Mesothelial cell of epicardium (in vitro differentiated cells): ENCODE data around the gene FYB1. TPM values are rescaled to one million over a fixed set of nuclear protein-coding genes. Genes with fewer than 3 reads are reported as not detected.
"Not testable (repeated sequence)": the region's sequence is repeated elsewhere in the genome, so short reads cannot be mapped to it uniquely, and the experiment has no call there.

ENCODE experiments used
- DNase-seq, 2 experiments: peaks; one replicate each; pipeline ENCODE4 v3.0.0; 2021; ENCODE audit warnings: low spot score in 2 of 2; ENCODE audit not compliant: unreplicated experiment in 2 of 2
- H3K27ac Mint-ChIP-seq: 2 replicates; pipeline ENCODE4 v1.8.0; 2021; ENCODE audit warnings: mixed read lengths
- H3K27me3 Mint-ChIP-seq: 2 replicates; pipeline ENCODE4 v1.8.0; 2021; ENCODE audit warnings: low read depth, mixed read lengths
- H3K36me3 Mint-ChIP-seq: 2 replicates; pipeline ENCODE4 v1.8.0; 2021; ENCODE audit warnings: mixed read lengths
- H3K4me1 Mint-ChIP-seq: 2 replicates; pipeline ENCODE4 v1.8.0; 2021; ENCODE audit warnings: mixed read lengths
- H3K4me3 Mint-ChIP-seq: 2 replicates; pipeline ENCODE4 v1.8.0; 2021; ENCODE audit warnings: mild to moderate bottlenecking, moderate library complexity, mixed read lengths
- H3K9me3 Mint-ChIP-seq: 2 replicates; pipeline ENCODE4 v1.8.0; 2021; ENCODE audit warnings: mixed read lengths
- total RNA-seq: library from RNA; stranded (reverse); gene quantifications from 3 replicates; pipeline ENCODE4 v1.2.1, GENCODE V29; 2021
- TF ChIP-seq, protein P1 (sequence below): fragments of 200-600 bp; sonication (generic); IDR thresholded peaks from one replicate; pipeline ENCODE4 v1.5.0; 2021; ENCODE audit warnings: antibody characterized with exemption; ENCODE audit not compliant: unreplicated experiment

The FYB1 gene
- total RNA-seq, 1 donor from 2014 or later, result 1.5 TPM

DNA sequence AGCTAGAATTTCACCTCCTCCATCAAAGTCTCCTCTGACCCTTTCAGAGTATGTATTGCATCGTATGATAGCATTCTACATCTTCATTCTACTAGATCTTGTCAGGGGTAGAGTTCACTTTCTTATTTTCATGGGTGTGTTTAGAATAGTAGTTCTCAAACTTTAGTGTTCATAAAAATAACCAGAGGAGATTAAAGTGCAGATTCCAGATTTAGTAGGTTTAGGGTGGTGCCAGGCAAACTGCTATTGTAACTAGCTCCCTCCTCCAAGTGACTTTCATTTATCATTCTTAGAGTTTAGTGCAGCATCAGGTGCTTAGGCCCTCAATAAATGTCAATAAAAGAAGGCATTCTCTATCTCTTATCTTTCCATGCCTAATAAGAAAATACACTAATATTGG, 7.2 kb upstream of the FYB1 start:
- Mint-ChIP-seq H3K27ac (no peak overlapping the region), H3K4me3 (no peak overlapping the region), H3K4me1 (no peaks in the 10 kb centered on the region), H3K36me3 (no peaks in the 10 kb centered on the region), H3K9me3 (no peaks in the 10 kb centered on the region), H3K27me3 (no peaks in the 10 kb centered on the region)
- no peak for DNase-seq
- TF ChIP-seq, protein P1, sequence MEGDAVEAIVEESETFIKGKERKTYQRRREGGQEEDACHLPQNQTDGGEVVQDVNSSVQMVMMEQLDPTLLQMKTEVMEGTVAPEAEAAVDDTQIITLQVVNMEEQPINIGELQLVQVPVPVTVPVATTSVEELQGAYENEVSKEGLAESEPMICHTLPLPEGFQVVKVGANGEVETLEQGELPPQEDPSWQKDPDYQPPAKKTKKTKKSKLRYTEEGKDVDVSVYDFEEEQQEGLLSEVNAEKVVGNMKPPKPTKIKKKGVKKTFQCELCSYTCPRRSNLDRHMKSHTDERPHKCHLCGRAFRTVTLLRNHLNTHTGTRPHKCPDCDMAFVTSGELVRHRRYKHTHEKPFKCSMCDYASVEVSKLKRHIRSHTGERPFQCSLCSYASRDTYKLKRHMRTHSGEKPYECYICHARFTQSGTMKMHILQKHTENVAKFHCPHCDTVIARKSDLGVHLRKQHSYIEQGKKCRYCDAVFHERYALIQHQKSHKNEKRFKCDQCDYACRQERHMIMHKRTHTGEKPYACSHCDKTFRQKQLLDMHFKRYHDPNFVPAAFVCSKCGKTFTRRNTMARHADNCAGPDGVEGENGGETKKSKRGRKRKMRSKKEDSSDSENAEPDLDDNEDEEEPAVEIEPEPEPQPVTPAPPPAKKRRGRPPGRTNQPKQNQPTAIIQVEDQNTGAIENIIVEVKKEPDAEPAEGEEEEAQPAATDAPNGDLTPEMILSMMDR, result no peak

DNA sequence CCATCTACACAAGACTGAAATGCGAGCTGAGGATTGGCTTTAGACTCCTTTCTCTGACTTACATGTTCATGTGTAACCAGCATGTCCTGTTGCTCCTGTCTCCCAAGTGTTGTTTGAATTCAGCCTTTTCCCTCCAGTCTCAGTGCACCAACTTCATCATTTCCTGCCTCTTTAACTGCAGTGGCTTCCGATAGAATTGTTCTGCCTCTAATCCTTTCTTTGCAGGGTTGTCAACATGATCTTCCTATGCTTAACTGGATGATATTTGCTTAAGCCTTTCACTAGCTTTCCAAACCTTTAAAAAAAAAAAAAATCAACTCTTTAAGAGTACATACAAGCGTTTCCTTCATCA, 6.7 kb upstream of the FYB1 start:
- Mint-ChIP-seq H3K27me3 (no peaks in the 10 kb centered on the region), H3K4me1 (no peaks in the 10 kb centered on the region), H3K36me3 (no peaks in the 10 kb centered on the region), H3K4me3 (no peak overlapping the region), H3K9me3 (no peaks in the 10 kb centered on the region), H3K27ac (no peak overlapping the region)
- no peak for DNase-seq
- TF ChIP-seq, protein P1, result no peak

DNA sequence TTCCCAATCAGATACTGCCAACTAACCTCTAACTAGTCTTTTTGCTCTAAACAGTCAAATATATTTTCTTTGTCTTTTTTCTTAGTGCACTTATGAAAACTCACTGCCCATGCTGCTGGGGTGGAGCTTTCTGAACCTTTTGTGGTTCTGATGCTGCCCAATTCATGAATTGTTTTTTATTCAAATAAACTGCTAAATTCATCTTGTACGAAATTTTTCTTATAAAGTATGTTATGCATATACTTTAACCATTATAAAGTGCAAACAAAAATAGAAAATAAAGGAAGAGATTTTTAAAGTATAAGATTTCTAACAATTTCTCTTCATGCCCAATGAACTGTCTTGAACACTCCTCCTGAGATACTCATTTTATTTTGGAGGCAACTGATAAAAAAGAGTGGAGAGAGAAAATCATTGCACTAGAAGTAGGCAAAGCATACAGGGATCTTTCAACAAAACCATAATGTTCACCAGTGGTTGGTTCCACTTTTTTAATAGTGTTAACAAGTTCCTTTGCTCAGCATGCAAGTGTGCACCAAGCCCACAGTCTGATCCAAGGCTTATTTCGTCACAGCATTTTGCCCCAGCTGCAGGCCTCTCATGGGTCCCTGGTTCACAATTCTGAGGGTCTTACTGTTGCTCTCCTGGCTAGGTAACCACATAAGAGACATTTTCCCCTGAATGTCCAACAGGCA, 6.2 kb upstream of the FYB1 start:
- no peaks in the 10 kb centered on the region for H3K9me3 Mint-ChIP-seq
- H3K36me3 Mint-ChIP-seq, result no peaks in the 10 kb centered on the region
- H3K27me3 Mint-ChIP-seq, result no peaks in the 10 kb centered on the region
- no peak overlapping the region for H3K27ac Mint-ChIP-seq
- no peak for DNase-seq
- TF ChIP-seq, protein P1, result no peak
- no peaks in the 10 kb centered on the region for H3K4me1 Mint-ChIP-seq
- no peak overlapping the region for H3K4me3 Mint-ChIP-seq

DNA sequence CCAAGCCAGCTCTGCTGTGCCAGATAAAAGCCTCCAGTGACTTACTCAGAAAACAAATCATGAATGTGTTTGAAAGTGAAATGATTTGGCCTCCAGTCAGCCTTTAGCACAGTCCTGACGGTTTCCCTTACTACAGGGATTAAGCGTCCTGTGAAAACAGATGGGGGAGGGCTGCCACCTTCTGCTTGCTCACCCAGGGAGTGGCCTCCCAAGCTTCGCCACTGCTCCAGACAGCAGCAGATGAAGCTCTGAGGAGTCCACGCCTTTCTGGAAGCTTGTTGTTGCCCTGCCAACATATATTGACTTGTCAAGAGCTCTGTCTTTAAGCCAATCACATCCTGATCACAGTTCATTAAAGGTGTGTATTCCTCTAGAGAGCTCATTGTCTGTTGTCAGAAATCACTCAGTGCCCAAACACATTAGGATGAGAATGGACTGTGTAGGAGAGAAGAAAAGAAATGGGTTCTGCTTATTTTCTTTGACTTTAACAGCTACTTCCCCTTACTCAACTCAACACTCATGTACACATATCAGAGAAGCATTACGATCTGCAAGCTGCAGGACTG, 4.9 kb upstream of the FYB1 start:
- H3K9me3 Mint-ChIP-seq, result no peaks in the 10 kb centered on the region
- H3K27me3 Mint-ChIP-seq, result no peaks in the 10 kb centered on the region
- no peak overlapping the region for H3K4me3 Mint-ChIP-seq
- H3K27ac Mint-ChIP-seq, result no peak overlapping the region
- DNase-seq, result no peak
- H3K36me3 Mint-ChIP-seq, result no peaks in the 10 kb centered on the region
- TF ChIP-seq, protein P1, result no peak
- H3K4me1 Mint-ChIP-seq, result peaks cover 6% of the 10 kb centered on the region

DNA sequence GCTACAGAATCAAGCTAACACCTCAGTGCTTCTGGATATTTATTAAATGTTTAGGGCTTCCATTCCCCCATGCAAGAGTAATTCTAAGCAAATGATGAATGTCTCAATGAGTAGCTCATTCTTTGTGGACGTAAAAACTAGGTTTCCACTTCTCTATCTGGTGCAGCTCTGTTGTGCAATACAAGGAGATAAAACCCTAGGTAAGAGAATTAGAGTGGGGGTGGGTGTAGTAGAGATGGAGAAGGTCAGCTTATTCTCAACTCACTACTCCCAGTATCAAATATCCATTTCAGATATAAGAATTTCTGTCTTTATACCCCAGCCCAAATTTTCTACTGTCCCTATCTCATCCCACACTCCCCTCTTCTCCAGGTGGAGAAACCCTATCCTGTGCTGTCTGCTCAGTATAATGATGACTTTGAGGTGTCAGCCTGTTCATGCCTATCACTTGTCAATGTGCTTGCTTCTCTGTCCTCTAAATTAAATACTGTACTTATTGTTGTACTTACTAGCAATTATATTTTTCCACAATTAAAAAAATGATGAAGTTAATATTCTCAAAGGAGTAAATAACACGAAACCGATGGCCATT, 4.3 kb upstream of the FYB1 start:
- DNase-seq, result no peak
- H3K27ac Mint-ChIP-seq, result no peak overlapping the region
- no peaks in the 10 kb centered on the region for H3K36me3 Mint-ChIP-seq
- H3K4me1 Mint-ChIP-seq, result peaks cover 12% of the 10 kb centered on the region
- TF ChIP-seq, protein P1, result no peak
- H3K9me3 Mint-ChIP-seq, result no peaks in the 10 kb centered on the region
- H3K27me3 Mint-ChIP-seq, result no peaks in the 10 kb centered on the region
- no peak overlapping the region for H3K4me3 Mint-ChIP-seq

DNA sequence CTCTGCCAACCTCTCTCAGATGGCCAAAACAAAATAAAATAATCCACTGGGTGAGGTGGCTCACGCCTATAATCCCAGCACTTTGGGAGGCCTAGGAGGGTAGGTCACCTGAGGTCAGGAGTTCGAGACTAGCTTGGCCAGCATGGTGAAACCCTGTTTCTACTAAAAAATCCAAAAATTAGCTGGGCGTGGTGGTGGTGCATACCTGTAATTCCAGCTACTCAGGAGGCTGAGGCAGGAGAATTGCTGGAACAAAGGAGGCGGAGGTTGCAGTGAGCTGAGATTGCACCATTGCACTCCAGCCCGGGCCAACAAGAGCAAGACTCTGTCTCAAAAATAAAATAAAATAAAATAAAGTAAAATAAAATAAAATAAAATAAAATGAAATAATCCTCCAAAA, 2.3 kb upstream of the FYB1 start:
- not testable (repeated sequence) for H3K4me3 Mint-ChIP-seq, H3K36me3 Mint-ChIP-seq, DNase-seq, H3K9me3 Mint-ChIP-seq, H3K27ac Mint-ChIP-seq, H3K27me3 Mint-ChIP-seq
- H3K4me1 Mint-ChIP-seq, result peaks cover 14% of the 10 kb centered on the region
